GM19351 (cell line): ENCODE results near the gene QRFPR.
"Not testable (repeated sequence)": the region's sequence is repeated elsewhere in the genome, so short reads cannot be mapped to it uniquely, and the experiment has no call there.

Experiments
- ATAC-seq: cut with Tn5 transposase; IDR thresholded peaks from one replicate; pipeline ENCODE4 v1.9.1; 2021; ENCODE audit warnings: mild to moderate bottlenecking, moderate library complexity; ENCODE audit not compliant: unreplicated experiment

Gene QRFPR

GRCh38 chr4:121340247-121340646 is 40.6 kb downstream of the QRFPR start:
- no peak for ATAC-seq

GRCh38 chr4:121339824-121340223 is 41.0 kb downstream of the QRFPR start:
- no peak for ATAC-seq

- no peak for ATAC-seq
Measured at GRCh38 chr4:121339307-121339706, 41.5 kb downstream of the QRFPR start.

- ATAC-seq: no peak
Measured at GRCh38 chr4:121338518-121338917, 42.3 kb downstream of the QRFPR start.

GRCh38 chr4:121336706-121337105 is 44.1 kb downstream of the QRFPR start:
- no peak for ATAC-seq

GRCh38 chr4:121330180-121330665 is 50.6 kb downstream of the QRFPR start:
- no peak for ATAC-seq

- no peak for ATAC-seq
Measured at GRCh38 chr4:121326597-121326996, 54.2 kb downstream of the QRFPR start.

GRCh38 chr4:121324331-121324730 is 56.5 kb downstream of the QRFPR start:
- no peak for ATAC-seq

- ATAC-seq: no peak
Measured at GRCh38 chr4:121321466-121321865, 59.4 kb downstream of the QRFPR start.

- no peak for ATAC-seq
Measured at GRCh38 chr4:121316091-121316490, 64.7 kb downstream of the QRFPR start.

- not testable (repeated sequence) for ATAC-seq
Measured at GRCh38 chr4:121313430-121313829, 67.4 kb downstream of the QRFPR start.

GRCh38 chr4:121308828-121309227 is 72.0 kb downstream of the QRFPR start:
- ATAC-seq: no peak

GRCh38 chr4:121308328-121308663 is 72.5 kb downstream of the QRFPR start:
- no peak for ATAC-seq

GRCh38 chr4:121307445-121308327 is 73.1 kb downstream of the QRFPR start:
- ATAC-seq: peak; percentile 94

- peak; percentile 30 for ATAC-seq
Measured at GRCh38 chr4:121306931-121307330, 73.9 kb downstream of the QRFPR start.

GRCh38 chr4:121304893-121305292 is 75.9 kb downstream of the QRFPR start:
- ATAC-seq: no peak

- no peak for ATAC-seq
Measured at GRCh38 chr4:121299367-121299766, 81.5 kb downstream of the QRFPR start.

- no peak for ATAC-seq
Measured at GRCh38 chr4:121283319-121283718, 97.5 kb downstream of the QRFPR start.

GRCh38 chr4:121280425-121280824 is 100.4 kb downstream of the QRFPR start:
- ATAC-seq: no peak

GRCh38 chr4:121278811-121279368 is 101.9 kb downstream of the QRFPR start:
- peak; percentile 85 for ATAC-seq
